Measurements from ENCODE around the gene PPM1K.

PPM1K gene

DNA sequence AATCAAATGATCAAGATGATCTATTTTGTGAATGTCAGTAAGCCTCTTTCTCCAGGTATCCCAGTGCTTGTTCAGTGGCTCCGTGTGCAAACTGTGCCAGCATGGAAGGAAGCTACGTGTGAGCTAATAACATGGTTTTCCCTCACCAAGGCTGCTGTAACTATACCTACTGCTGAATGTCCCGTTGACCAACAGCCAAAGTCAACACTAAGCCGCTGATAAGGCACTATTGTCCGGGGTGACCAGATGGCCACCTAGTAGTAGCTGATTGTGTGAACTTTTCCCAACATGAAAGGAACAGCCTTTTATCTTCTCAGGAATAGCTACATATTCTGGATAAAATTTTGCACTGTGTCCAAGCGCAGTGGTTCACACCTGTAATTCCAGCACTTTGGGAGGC is 68.0 kb downstream of the PPM1K start:
- no peak for DNase-seq

- no peak for DNase-seq
Observed at GRCh38 chr4:88215351-88215750, 69.0 kb downstream of the PPM1K start.

GRCh38 chr4:88212253-88212561 is 72.2 kb downstream of the PPM1K start:
- DNase-seq: no peak

DNA sequence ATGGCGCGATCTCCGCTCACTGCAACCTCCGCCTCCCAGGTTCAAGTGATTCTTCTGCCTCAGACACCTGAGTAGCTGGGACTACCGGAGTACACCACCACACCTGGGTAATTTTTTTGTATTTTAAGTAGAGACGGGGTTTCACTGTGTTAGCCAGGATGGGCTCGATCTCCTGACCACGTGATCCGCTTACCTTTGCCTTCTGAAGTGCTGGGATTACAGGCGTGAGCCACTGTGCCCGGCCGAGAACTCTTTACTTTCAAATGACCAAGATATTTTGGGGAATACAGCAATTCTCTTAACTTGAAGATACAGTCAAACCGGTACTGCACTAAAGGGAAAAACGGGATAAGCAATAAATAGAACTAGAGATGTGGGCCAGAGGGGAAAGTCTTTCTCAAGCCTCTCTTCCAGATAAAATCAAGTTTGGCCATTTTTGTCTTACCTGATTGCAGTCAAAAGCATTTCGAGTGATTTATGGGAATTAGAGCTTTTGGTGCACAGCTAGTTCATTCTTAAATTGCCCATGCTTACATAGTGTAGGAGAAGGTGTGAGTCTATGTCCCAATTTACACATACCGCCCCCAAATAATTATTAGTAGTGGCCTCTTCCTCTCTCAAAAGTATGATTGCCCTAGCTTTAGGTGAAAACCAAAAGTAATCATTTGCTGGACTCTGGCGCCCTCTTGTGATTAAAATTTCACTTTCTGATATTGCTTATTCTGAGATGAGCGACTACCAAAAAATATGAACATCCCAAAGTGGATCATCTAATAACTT is 72.7 kb downstream of the PPM1K start:
- peak; percentile 75 for DNase-seq

DNA sequence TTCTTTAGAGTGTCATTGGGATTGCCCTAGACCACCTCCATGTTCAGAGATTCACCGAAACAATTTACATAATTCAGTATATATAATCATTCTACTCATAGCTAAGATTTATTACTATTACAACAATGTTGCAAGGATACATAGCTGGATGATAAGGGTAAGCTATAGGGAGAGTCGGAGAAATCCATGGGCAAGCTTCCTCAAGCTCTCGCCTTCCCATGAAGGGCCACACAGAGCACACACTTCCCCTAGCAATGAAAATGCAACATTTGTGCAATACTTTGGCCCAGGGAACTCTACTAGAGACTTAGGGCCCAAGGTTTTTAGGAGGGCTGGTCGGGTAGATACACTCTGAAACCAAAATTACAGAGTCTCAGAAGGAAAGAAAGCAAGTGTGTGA is 76.2 kb downstream of the PPM1K start:
- no peak for DNase-seq
